ENCODE results near the gene EPHA6. TPM values are rescaled to one million over a fixed set of nuclear protein-coding genes. Genes with fewer than 3 reads are reported as not detected.
"Not testable (repeated sequence)": the region's sequence is repeated elsewhere in the genome, so short reads cannot be mapped to it uniquely, and the experiment has no call there.

EPHA6 gene
- total RNA-seq, 1 donor from 2014 or later: 1.2 TPM

- TF ChIP-seq POLR2AphosphoS5 (IDR thresholded peaks at IDR 0.05; ENCODE audit: insufficient read depth in 1 of 2, low read depth in 1 of 2) (no peak), CTCF (IDR thresholded peaks at IDR 0.05) (no peak), POLR2A (IDR thresholded peaks at IDR 0.05) (no peak)
- H3K36me3 ChIP-seq: no peaks in the 10 kb centered on the region
- H3K4me3 ChIP-seq: no peak overlapping the region
- H3K27me3 ChIP-seq: no peaks in the 10 kb centered on the region
- no peaks in the 10 kb centered on the region for H3K4me1 ChIP-seq
- DNase-seq (ENCODE audit: extremely low spot score in 2 of 2): no peak
- no peaks in the 10 kb centered on the region for H3K9me3 ChIP-seq
- H3K27ac ChIP-seq: no peak overlapping the region
- intact Hi-C loops (cut with DNase I): no loop called here
Observed at GRCh38 chr3:97269202-97269601, 454.8 kb downstream of the EPHA6 start.

- H3K9me3 ChIP-seq; intact Hi-C loops (cut with DNase I); H3K27me3 ChIP-seq; H3K4me1 ChIP-seq; H3K4me3 ChIP-seq; H3K36me3 ChIP-seq; H3K27ac ChIP-seq; DNase-seq (ENCODE audit: extremely low spot score in 2 of 2): not testable (repeated sequence)
Observed at GRCh38 chr3:97276879-97277550, 462.6 kb downstream of the EPHA6 start.

- TF ChIP-seq POLR2A (IDR thresholded peaks at IDR 0.05) (no peak), POLR2AphosphoS5 (IDR thresholded peaks at IDR 0.05; ENCODE audit: insufficient read depth in 1 of 2, low read depth in 1 of 2) (no peak), CTCF (IDR thresholded peaks at IDR 0.05) (no peak)
- Histone ChIP-seq H3K4me1 (no peaks in the 10 kb centered on the region), H3K9me3 (no peaks in the 10 kb centered on the region), H3K36me3 (no peaks in the 10 kb centered on the region), H3K27me3 (no peaks in the 10 kb centered on the region), H3K4me3 (no peak overlapping the region), H3K27ac (no peak overlapping the region)
- intact Hi-C loops (cut with DNase I): no loop called here
- no peak for DNase-seq (ENCODE audit: extremely low spot score in 2 of 2)
Observed at GRCh38 chr3:97277708-97278107, 463.3 kb downstream of the EPHA6 start.

- no peaks in the 10 kb centered on the region for H3K36me3 ChIP-seq
- no peaks in the 10 kb centered on the region for H3K4me1 ChIP-seq
- intact Hi-C loops (cut with DNase I): no loop called here
- no peaks in the 10 kb centered on the region for H3K27me3 ChIP-seq
- H3K27ac ChIP-seq: no peak overlapping the region
- no peak for DNase-seq (ENCODE audit: extremely low spot score in 2 of 2)
- H3K9me3 ChIP-seq: no peaks in the 10 kb centered on the region
- no peak overlapping the region for H3K4me3 ChIP-seq
- TF ChIP-seq POLR2A (IDR thresholded peaks at IDR 0.05) (no peak), POLR2AphosphoS5 (IDR thresholded peaks at IDR 0.05; ENCODE audit: insufficient read depth in 1 of 2, low read depth in 1 of 2) (no peak), CTCF (IDR thresholded peaks at IDR 0.05) (no peak)
Observed at GRCh38 chr3:97278506-97278905, 464.1 kb downstream of the EPHA6 start.

- TF ChIP-seq POLR2AphosphoS5 (IDR thresholded peaks at IDR 0.05; ENCODE audit: insufficient read depth in 1 of 2, low read depth in 1 of 2) (no peak), CTCF (IDR thresholded peaks at IDR 0.05) (no peak), POLR2A (IDR thresholded peaks at IDR 0.05) (no peak)
- Histone ChIP-seq H3K4me1 (no peaks in the 10 kb centered on the region), H3K36me3 (no peaks in the 10 kb centered on the region), H3K27ac (no peak overlapping the region), H3K9me3 (no peaks in the 10 kb centered on the region), H3K4me3 (no peak overlapping the region), H3K27me3 (no peaks in the 10 kb centered on the region)
- DNase-seq (ENCODE audit: extremely low spot score in 2 of 2): no peak
- intact Hi-C loops (cut with DNase I): no loop called here
Observed at GRCh38 chr3:97291901-97292300, 477.5 kb downstream of the EPHA6 start.
